Skeletal muscle cell (primary cell): ENCODE data around the gene USP40.

Experiments
- DNase-seq: peaks from one replicate; pipeline ENCODE4 v3.0.0-alpha.2; 2010; ENCODE audit warnings: low read depth
- H3K4me3 ChIP-seq: 2 replicates; pipeline ENCODE4 v1.5.1; 2011; ENCODE audit warnings: low read depth, mild to moderate bottlenecking, control low read depth, low read length, moderate library complexity

Gene USP40

GRCh38 chr2:233436691-233437438, 129.7 kb downstream of the USP40 start:
- no peak overlapping the region for H3K4me3 ChIP-seq
- no peak for DNase-seq

GRCh38 chr2:233436191-233436581, 130.4 kb downstream of the USP40 start:
- DNase-seq = no peak
- no peak overlapping the region for H3K4me3 ChIP-seq

- no peak overlapping the region for H3K4me3 ChIP-seq
- no peak for DNase-seq
Observed at GRCh38 chr2:233435436-233436190, 131.0 kb downstream of the USP40 start.

- no peak for DNase-seq
- H3K4me3 ChIP-seq = no peak overlapping the region
Observed at GRCh38 chr2:233434666-233435330, 131.8 kb downstream of the USP40 start.

GRCh38 chr2:233433794-233434193, 132.8 kb downstream of the USP40 start:
- no peak for DNase-seq
- H3K4me3 ChIP-seq = no peak overlapping the region

- H3K4me3 ChIP-seq = no peak overlapping the region
- DNase-seq = no peak
Observed at GRCh38 chr2:233433029-233433428, 133.6 kb downstream of the USP40 start.

- no peak overlapping the region for H3K4me3 ChIP-seq
- DNase-seq = no peak
Observed at GRCh38 chr2:233430651-233431050, 135.9 kb downstream of the USP40 start.

GRCh38 chr2:233430081-233430480, 136.5 kb downstream of the USP40 start:
- DNase-seq = no peak

GRCh38 chr2:233429175-233429897, 137.2 kb downstream of the USP40 start:
- no peak overlapping the region for H3K4me3 ChIP-seq
- DNase-seq = no peak

More at GRCh38 chr2:233430081-233430480, 136.5 kb downstream of the USP40 start:
- H3K4me3 ChIP-seq = no peak overlapping the region

- no peak overlapping the region for H3K4me3 ChIP-seq
- DNase-seq = no peak
Observed at GRCh38 chr2:233428438-233428837, 138.1 kb downstream of the USP40 start.

- no peak overlapping the region for H3K4me3 ChIP-seq
- no peak for DNase-seq
Observed at GRCh38 chr2:233428008-233428407, 138.6 kb downstream of the USP40 start.

GRCh38 chr2:233426619-233427342, 139.8 kb downstream of the USP40 start:
- DNase-seq = peak; percentile 93

More at GRCh38 chr2:233426619-233427342, 139.8 kb downstream of the USP40 start:
- H3K4me3 ChIP-seq = no peak overlapping the region
